HUDEP-2 (cell line): ENCODE data around the gene ASXL1.
A peak's percentile ranks its signal among the peaks of the same experiment; 100 is the strongest.

ENCODE experiments used
- DNase-seq, 76 experiments: peaks; one replicate each; lab custom pipeline; 2025; ENCODE audit not compliant: unreplicated experiment in 76 of 76; lab: John Stamatoyannopoulos, UW

The ASXL1 gene

GRCh38 chr20:32450484-32451061 lies 92.4 kb downstream of the ASXL1 start:
- no peak for DNase-seq

DNA sequence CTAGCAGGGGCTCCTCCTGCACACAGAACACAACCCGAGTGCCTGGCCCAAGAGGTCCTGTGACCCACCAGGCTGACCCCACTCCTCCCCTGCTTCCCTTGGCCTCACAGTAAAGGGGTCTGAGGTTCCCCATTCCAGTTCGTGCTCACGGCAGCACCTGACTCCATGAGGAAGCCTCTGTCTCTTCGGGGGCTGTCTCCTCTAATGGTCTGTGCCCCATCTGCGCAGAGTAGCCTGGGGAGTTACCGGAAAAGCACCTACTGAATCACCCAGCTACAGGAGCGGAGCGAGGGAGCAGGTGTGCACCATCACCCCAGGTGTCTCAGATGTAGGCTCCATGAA lies 93.2 kb downstream of the ASXL1 start:
- no peak for DNase-seq

DNA sequence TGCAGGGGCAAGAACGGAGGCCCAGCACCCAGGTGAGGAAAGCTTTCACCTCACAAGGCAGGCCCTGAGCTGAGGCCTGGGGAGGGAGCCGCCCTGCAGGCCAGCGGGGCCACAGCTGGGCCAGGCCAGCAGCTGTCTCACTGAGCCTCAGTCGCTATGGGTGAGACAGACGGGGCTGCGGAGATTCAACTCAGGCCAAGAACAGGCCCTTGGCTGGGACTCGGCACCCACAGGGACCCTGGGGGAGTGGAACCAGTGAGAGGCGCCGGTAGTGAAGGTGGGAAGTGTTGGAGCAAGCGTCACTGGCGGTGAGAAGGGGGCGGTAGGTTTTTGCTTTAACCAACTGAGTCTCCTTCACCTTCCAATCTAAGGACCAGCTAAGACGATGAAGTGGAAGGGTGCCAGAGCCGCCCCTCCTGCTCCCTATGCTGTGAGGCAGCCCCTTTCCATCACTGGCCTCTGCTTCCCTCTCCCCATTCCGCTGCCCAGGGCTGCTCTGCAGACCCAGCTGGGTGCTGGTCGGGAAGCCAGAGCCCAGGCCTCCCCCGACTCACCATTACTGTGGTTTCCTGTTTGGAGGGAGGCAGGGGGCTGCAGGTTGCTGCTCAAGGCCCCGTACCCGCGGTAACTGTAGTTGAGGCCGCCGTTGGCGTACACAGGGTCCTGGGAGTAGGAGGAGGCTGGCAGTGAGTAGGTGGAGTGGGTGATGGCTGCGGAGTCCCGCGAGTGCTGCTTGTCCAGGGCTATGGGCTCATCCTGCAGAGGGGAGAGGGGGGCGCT lies 93.7 kb downstream of the ASXL1 start:
- DNase-seq, result no peak

GRCh38 chr20:32452776-32453466 lies 94.8 kb downstream of the ASXL1 start:
- DNase-seq, result no peak

- no peak for DNase-seq
Observed at GRCh38 chr20:32453467-32454163, 95.5 kb downstream of the ASXL1 start.

- no peak for DNase-seq
Observed at GRCh38 chr20:32454164-32455145, 96.3 kb downstream of the ASXL1 start.

DNA sequence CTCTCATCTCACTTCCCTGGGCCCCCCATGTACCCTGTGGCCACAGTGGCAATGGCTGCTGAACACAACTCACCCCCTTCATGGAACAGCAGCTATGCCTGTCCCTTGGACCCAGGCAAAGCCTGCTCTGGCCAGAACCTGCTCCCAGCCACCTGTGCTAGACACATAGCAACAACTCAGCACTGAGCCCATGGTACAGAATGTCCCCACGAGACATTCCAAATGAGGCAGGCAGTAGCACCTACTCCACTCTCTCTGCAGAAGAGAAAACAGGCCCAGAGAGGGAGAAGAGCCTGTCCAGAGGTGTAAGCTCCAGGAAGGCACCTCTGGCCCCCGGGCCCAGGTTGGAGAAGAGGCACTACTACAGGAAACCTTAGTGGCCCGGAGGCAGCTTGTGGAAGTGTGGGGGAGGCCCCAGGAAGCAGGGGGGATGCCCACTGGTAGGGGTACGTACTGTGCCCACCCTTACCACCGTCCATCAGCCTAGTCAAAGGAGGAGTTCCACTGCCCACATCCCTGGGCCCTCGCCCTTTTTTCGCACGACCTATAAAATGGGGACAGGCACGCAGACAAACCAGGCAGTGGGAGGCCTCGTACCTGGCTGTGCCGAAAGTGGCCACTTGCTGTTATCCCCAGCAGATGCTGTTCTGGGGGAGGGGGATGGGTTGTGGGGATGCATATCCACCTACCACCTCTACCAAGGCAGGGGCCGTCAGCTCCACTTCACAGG lies 97.2 kb downstream of the ASXL1 start:
- no peak for DNase-seq

DNA sequence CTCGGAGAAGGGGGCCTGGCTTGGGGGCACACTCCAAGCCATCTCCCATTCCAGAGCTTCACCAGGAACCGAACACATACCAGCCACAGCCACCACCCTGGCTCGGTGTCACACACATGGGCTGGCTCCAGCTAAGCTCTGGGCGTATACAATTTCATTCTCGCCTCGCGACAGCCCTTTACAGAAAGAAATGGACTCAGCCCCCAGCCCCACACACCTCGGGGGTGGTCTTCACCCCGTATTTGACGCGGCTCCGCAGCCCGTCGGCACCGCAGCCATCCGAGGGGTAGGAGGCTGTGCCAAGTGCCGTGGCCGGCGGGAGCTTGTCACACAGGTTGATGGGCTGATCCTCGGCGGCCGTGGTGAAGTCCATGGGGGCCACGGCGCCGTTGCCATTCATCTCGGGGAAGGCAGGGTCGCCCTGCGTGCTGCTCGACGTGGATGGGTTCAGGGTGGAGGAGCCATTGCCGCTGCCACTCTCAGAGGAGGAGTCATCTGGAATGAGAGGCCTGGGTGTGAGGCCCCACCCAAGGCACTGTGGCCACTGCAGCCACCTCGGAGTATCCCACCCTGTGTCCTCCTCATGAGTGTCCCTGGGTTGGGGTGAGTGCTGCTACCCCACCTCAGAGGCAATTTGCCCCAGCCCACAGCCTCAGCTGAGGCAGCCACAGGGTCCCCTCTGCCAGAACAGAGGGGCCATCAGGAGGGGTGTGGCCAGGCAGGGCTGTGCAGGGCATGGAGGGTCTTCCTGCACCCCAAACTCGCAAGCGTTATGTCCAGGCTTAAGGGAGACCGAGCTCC lies 98.0 kb downstream of the ASXL1 start:
- no peak for DNase-seq

GRCh38 chr20:32456869-32457478 lies 98.8 kb downstream of the ASXL1 start:
- DNase-seq, result peak in 9 of 76 experiments; percentile 8 to 27 (median 20)

DNA sequence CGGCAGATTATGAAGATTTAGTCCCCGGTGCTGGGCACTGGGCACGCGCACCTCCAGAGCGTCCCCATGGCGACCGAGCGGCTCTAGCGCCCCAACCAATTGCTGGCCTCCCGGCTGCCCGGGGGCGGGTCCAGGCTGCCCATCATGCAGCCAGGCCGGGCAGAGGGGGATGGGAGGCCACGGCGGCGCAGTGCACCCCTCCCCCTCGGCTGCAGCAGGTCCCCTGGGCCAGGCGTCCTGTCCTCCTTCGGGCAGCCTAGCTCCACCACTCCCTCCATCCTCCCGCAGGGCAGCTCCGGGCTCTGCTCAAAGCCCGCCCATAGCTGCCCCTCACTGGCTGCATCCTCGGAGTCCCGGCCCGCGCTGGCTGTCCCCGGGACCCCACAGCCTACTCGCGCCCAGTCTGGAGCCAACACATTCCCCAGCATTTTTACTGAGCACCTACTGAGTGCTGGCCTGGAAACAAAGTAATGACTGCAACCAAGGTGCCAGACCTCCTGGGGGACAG lies 99.4 kb downstream of the ASXL1 start:
- no peak for DNase-seq

DNA sequence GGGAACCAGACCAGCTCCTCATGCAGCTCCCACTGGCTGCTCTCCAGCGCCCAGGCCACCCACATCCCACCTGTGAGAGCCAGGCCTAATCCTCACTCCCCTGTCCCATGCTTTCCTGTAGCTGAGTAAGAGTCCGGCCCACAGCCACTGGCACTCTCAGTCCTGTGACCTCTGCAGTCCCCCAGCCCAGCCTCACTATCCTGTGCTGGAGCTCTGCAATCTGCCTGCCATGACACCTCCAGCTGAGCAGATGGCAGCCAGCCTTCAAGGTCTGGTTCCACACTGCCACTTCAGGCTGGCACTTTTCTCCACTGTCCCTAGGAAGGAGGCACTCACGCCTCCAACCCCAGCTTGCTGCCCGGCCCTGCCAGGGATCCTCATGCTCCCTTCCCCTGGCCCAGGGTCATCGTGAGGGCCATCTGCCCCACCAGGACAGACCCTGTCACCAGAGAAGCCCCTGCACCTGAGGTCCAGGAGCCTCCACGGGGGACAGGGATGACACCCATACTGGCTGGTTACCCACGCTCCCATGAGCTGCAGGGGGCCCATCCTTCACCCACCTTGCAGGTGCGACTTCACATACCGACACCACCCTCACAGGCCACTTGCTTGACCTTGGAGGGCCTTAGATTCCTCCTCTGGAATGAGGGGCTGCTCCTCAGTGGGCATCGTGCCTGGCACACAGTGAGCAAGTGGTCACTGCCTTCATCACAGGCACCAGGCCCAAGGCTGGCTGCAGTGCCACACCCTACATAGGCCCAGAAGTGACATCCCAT lies 100.1 kb downstream of the ASXL1 start:
- DNase-seq, result no peak

DNA sequence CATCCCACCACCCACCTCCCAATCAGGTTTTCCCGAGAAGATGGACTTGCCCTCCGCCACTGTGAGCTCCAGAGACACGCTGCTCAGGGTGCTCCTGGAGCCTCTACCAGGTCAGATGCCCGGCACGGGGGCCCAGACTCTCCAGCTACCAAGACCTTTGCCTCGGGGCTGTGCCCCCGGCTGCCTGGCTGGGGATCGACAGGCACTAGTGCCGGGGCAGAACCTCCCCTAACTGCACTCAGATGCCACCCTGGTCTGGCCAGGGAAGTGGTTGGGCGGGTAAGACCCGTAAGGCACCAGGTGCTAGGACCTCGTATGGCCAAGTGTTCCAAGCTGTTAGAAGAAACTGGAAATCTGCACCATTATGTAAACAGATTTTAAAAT lies 100.7 kb downstream of the ASXL1 start:
- DNase-seq, result no peak

DNA sequence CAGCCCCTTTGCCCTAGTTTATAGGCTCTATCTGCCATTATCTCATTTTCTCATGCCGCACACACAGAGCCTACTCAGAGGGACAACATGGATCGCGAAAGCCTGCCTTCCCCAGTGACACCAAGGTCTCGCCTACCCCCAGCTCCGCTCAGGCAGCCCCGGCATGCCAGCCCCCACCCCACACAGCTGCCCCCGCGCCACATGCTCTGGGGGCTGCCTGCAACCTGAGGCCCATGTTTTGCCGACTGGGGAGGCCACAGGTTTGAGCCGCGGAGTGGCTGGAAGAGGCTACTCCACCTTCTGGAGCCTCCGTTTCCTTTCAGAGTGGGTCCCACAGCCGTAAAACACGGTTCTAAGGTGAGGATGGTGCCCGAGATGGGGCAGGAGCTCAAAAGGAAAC lies 102.1 kb downstream of the ASXL1 start:
- no peak for DNase-seq

DNA sequence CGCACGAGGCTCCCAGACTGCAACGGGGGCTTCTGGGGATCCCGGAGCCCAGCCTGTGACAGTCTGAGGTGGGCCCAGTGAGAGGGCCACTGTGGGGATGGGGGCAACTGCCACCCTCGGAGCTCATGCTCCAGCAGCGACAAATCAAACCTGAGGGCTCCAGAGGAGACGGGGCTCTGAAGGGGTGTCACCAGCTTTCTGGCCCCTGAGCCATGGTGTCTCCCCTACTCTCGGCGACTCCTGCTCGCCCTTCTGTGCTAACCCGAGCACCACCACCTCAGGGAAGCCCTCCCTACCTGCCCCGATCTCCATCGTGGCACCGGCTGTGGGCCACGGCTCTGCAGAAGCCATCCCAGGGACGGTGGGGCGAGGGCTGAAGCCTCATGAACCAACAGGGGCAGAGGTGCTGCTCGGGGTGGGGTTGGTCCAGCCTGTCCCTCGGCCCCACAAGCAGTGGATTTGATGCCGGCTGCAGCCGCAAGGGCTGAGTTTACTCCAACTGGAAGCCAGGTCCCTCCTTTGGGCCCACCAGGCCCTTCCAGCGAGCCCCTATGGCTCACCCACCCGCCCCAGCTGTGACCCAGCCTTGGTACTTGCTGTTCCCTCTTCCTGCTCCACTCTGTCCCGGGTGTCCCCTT lies 102.7 kb downstream of the ASXL1 start:
- no peak for DNase-seq

DNA sequence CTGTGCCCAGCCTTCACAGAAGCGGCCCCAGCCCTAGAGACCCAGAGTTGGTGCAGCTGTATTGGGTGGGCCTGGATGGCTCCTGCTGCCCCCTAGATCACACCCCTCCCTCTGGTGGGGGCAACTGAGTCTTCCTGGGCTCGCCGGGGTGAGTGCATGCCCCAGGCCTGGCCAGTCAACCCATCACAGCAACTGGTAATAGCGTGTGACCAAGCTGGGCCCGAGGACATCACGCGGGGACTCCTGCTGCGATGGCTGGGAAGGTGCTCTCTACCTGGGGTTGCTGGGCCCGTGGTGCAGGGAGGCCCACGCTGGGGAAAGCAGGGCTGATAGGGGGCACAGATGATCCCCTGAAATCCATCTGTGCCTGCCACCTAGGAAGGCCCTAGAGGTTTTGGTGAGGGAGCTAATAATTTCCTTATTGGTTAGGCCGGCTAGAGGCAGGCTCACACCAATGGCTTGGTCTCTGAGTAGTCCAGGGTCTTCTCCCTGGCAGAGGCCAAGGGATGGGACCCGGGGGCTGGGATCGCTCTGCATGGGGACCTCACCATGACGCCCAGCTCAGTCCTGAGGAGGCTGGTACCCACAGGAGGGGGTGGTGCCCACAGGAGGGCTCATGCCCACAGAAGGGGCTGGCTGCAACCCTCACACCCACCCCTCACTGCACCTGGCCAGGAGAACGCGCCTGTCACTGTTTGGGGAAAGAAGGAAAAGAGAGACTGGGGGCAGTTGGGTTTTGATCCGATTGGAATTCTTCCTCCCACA lies 103.9 kb downstream of the ASXL1 start:
- DNase-seq, result no peak

- DNase-seq, result peak in 1 of 76 experiments; percentile 25
Observed at GRCh38 chr20:32462900-32463641, 104.9 kb downstream of the ASXL1 start.
